HepG2 (cell line): ENCODE data around the gene EPHX1. TPM values are rescaled to one million over a fixed set of nuclear protein-coding genes. Genes with fewer than 3 reads are reported as not detected.

Experiments
- CENPT ChIP-seq: sonication (generic); formaldehyde crosslinking; IDR thresholded peaks from 2 replicates; pipeline ENCODE4 v1.8.0; 2022; ENCODE audit warnings: low read depth, mild to moderate bottlenecking, moderate library complexity, missing genetic modification reagents
- HDAC2 ChIP-seq: sonication (generic); formaldehyde crosslinking; IDR thresholded peaks from 2 replicates; pipeline ENCODE4 v1.4.0; 2020; ENCODE audit warnings: missing genetic modification reagents
- HMG20A ChIP-seq: IDR thresholded peaks from 2 replicates; pipeline ENCODE4 v1.6.1; 2016; ENCODE audit warnings: borderline replicate concordance
- JUNB ChIP-seq: sonication (generic); formaldehyde crosslinking; IDR thresholded peaks from 2 replicates; pipeline ENCODE4 v1.8.0; 2022; ENCODE audit warnings: missing genetic modification reagents, mild to moderate bottlenecking, borderline replicate concordance
- KAT2B ChIP-seq: fragments of 150-350 bp; IDR thresholded peaks from 2 replicates; pipeline ENCODE4 v1.6.1; 2014; ENCODE audit warnings: low read depth, low read length, borderline replicate concordance
- NR2C2 ChIP-seq: sonication (generic); formaldehyde crosslinking; IDR thresholded peaks from 2 replicates; pipeline ENCODE4 v1.4.0; 2020; ENCODE audit warnings: missing genetic modification reagents, mild to moderate bottlenecking, moderate library complexity, borderline replicate concordance
- PAF1 ChIP-seq: IDR thresholded peaks from 2 replicates; pipeline ENCODE4 v1.6.1; 2016; ENCODE audit warnings: missing genetic modification reagents, missing compliant biosample characterization
- PAWR ChIP-seq: sonication (generic); formaldehyde crosslinking; IDR thresholded peaks from 2 replicates; pipeline ENCODE4 v1.4.0; 2020; ENCODE audit warnings: missing genetic modification reagents, mild to moderate bottlenecking, borderline replicate concordance
- PCBP2 ChIP-seq: fragments of 200-400 bp; formaldehyde crosslinking; optimal IDR thresholded peaks from 2 replicates; pipeline ENCODE3; 2018; ENCODE audit warnings: low read length, low read depth; ENCODE audit not compliant: poor library complexity, severe bottlenecking
- SCMH1 ChIP-seq: sonication (generic); formaldehyde crosslinking; IDR thresholded peaks from 2 replicates; pipeline ENCODE4 v1.9.0; 2021; ENCODE audit warnings: missing genetic modification reagents, mild to moderate bottlenecking, borderline replicate concordance
- SPEN ChIP-seq: sonication (generic); formaldehyde crosslinking; IDR thresholded peaks from 2 replicates; pipeline ENCODE4 v1.5.1; 2020; ENCODE audit warnings: low read depth, mild to moderate bottlenecking, missing genetic modification reagents
- TEAD3 ChIP-seq: optimal IDR thresholded peaks from 2 replicates; pipeline ENCODE3; 2016; ENCODE audit warnings: borderline replicate concordance
- ZNF180 ChIP-seq: sonication (generic); formaldehyde crosslinking; IDR thresholded peaks from 2 replicates; pipeline ENCODE4 v1.4.0; 2020; ENCODE audit warnings: low read depth, missing genetic modification reagents, borderline replicate concordance
- ZNF468 ChIP-seq: sonication (generic); formaldehyde crosslinking; IDR thresholded peaks from 2 replicates; pipeline ENCODE4 v1.8.0; 2022; ENCODE audit warnings: mild to moderate bottlenecking, moderate library complexity, missing genetic modification reagents
- ZNF558 ChIP-seq: sonication (generic); formaldehyde crosslinking; IDR thresholded peaks from 2 replicates; pipeline ENCODE4 v1.9.0; 2022; ENCODE audit warnings: mild to moderate bottlenecking, missing genetic modification reagents, borderline replicate concordance
- ZNF572 ChIP-seq: sonication (generic); formaldehyde crosslinking; IDR thresholded peaks from 2 replicates; pipeline ENCODE4 v1.5.1; 2020; ENCODE audit warnings: mild to moderate bottlenecking, missing genetic modification reagents
- ZNF577 ChIP-seq: sonication (generic); formaldehyde crosslinking; IDR thresholded peaks from 2 replicates; pipeline ENCODE4 v1.4.0; 2020; ENCODE audit warnings: mild to moderate bottlenecking, low read depth, missing genetic modification reagents, borderline replicate concordance
- ZNF782 ChIP-seq: sonication (generic); formaldehyde crosslinking; IDR thresholded peaks from 2 replicates; pipeline ENCODE4 v1.4.0; 2020; ENCODE audit warnings: missing genetic modification reagents, mild to moderate bottlenecking, borderline replicate concordance
- ZNF83 ChIP-seq: sonication (generic); formaldehyde crosslinking; IDR thresholded peaks from 2 replicates; pipeline ENCODE4 v1.4.0; 2020; ENCODE audit warnings: missing genetic modification reagents, mild to moderate bottlenecking, borderline replicate concordance
- ZNF841 ChIP-seq: sonication (generic); formaldehyde crosslinking; IDR thresholded peaks from 2 replicates; pipeline ENCODE4 v1.8.1; 2023; ENCODE audit warnings: missing genetic modification reagents, borderline replicate concordance
- ZNF883 ChIP-seq: sonication (generic); formaldehyde crosslinking; IDR thresholded peaks from 2 replicates; pipeline ENCODE4 v1.5.1; 2020; ENCODE audit warnings: mild to moderate bottlenecking, missing genetic modification reagents; ENCODE audit errors: not compliant biosample characterization
- ZSCAN25 ChIP-seq: sonication (generic); formaldehyde crosslinking; IDR thresholded peaks from 2 replicates; pipeline ENCODE4 v1.8.0; 2022; ENCODE audit warnings: mild to moderate bottlenecking, missing genetic modification reagents
- polyA plus RNA-seq, 8 experiments: library from polyadenylated mRNA; depleted of rRNA in 3 of 8; stranded (reverse) in 7 of 8; unstranded in 1 of 8; fragments of >200 nt; fragmentation: Illumina TruSeq in 4 of 8; extraction: Trizol in 4 of 8; gene quantifications; 2 replicates each; pipeline versions ENCODE4 v1.2.1 to v1.2.3, GENCODE V29; 2011 to 2016; ENCODE audit warnings: low read depth in 4 of 8, missing spikeins in 1 of 8, mixed read lengths in 1 of 8; ENCODE audit not compliant: insufficient read depth in 1 of 8
- total RNA-seq, 5 experiments: library from RNA; depleted of rRNA; stranded (reverse); fragments of >200 nt; fragmentation: Illumina TruSeq; extraction: Trizol; gene quantifications; 2 replicates each; pipeline ENCODE4 v1.2.3, GENCODE V29; 2016; ENCODE audit warnings: low read depth in 1 of 5
- TF ChIP-seq, protein P1 (sequence below): IDR thresholded peaks from 2 replicates; pipeline ENCODE4 v1.6.1; 2016; ENCODE audit warnings: missing biosample characterization, missing genetic modification reagents, low read depth
- TF ChIP-seq, protein P2 (sequence below): sonication (generic); formaldehyde crosslinking; IDR thresholded peaks from 2 replicates; pipeline ENCODE4 v1.9.0; 2021; ENCODE audit warnings: missing genetic modification reagents, borderline replicate concordance
- TF ChIP-seq, protein P3 (sequence below): sonication (generic); formaldehyde crosslinking; IDR thresholded peaks from 2 replicates; pipeline ENCODE4 v1.8.1; 2023; ENCODE audit warnings: mild to moderate bottlenecking, moderate library complexity, missing genetic modification reagents
- TF ChIP-seq, protein P4 (sequence below): sonication (generic); formaldehyde crosslinking; IDR thresholded peaks from 2 replicates; pipeline ENCODE4 v1.5.1; 2020; ENCODE audit warnings: missing genetic modification reagents, mild to moderate bottlenecking, borderline replicate concordance

EPHX1 gene
- total and polyA plus RNA-seq, 2 of the 13 experiments (the other 11 are each of a cell fraction or from before 2014, with no cell fraction given): 27.7 to 36.5 TPM

DNA sequence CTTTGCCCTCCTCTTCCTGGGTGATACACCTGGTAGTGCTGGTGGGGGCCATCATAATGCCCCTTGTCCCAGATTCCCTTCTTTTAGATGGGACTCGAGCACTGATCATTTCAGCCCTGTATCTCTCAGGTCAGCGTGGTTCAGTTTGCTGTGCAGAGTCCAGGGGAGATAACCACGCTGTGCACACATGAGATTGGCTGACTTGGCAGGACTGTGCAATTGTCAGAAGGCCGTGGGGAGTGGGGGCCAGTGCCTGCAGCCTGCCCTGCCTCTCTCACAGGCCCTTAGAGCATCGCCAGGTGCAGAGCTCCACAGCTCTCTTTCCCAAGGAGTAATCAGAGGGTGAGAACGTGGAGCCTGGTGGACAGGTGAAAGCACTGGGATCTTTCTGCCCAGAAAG is 15.2 kb downstream of the EPHX1 start (continued):
- TF ChIP-seq, protein P1, sequence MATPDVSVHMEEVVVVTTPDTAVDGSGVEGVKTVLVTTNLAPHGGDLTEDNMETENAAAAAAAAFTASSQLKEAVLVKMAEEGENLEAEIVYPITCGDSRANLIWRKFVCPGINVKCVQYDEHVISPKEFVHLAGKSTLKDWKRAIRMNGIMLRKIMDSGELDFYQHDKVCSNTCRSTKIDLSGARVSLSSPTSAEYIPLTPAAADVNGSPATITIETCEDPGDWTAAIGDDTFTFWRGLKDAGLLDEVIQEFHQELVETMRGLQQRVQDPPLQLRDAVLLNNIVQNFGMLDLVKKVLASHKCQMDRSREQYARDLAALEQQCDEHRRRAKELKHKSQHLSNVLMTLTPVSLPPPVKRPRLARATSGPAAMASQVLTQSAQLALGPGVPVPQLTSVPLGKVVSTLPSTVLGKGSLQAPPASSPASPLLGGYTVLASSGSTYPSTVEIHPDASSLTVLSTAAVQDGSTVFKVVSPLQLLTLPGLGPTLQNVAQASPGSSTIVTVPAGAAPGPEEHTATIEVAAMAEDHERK (CRISPR knock-in tag): no peak
- peak; percentile 69 for TF ChIP-seq TEAD3 (CRISPR knock-in tag)
- 0 out of 2 replicates have a peak, but pooled peaks have one; percentile 28 for TF ChIP-seq ZSCAN25 (CRISPR knock-in tag)
- TF ChIP-seq SCMH1: no peak
- TF ChIP-seq NR2C2 (CRISPR knock-in tag): no peak
- TF ChIP-seq SPEN: 0 out of 2 replicates have a peak, but pooled peaks have one; percentile 54
- no peak for TF ChIP-seq ZNF468
- TF ChIP-seq KAT2B: no peak
- TF ChIP-seq PCBP2: no peak
- TF ChIP-seq, protein P2, sequence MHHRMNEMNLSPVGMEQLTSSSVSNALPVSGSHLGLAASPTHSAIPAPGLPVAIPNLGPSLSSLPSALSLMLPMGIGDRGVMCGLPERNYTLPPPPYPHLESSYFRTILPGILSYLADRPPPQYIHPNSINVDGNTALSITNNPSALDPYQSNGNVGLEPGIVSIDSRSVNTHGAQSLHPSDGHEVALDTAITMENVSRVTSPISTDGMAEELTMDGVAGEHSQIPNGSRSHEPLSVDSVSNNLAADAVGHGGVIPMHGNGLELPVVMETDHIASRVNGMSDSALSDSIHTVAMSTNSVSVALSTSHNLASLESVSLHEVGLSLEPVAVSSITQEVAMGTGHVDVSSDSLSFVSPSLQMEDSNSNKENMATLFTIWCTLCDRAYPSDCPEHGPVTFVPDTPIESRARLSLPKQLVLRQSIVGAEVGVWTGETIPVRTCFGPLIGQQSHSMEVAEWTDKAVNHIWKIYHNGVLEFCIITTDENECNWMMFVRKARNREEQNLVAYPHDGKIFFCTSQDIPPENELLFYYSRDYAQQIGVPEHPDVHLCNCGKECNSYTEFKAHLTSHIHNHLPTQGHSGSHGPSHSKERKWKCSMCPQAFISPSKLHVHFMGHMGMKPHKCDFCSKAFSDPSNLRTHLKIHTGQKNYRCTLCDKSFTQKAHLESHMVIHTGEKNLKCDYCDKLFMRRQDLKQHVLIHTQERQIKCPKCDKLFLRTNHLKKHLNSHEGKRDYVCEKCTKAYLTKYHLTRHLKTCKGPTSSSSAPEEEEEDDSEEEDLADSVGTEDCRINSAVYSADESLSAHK: no peak
- TF ChIP-seq ZNF180 (CRISPR knock-in tag): no peak
- no peak for TF ChIP-seq ZNF572
- no peak for TF ChIP-seq CENPT (CRISPR knock-in tag)
- no peak for TF ChIP-seq ZNF883
- no peak for TF ChIP-seq JUNB (CRISPR knock-in tag)
- TF ChIP-seq, protein P3, sequence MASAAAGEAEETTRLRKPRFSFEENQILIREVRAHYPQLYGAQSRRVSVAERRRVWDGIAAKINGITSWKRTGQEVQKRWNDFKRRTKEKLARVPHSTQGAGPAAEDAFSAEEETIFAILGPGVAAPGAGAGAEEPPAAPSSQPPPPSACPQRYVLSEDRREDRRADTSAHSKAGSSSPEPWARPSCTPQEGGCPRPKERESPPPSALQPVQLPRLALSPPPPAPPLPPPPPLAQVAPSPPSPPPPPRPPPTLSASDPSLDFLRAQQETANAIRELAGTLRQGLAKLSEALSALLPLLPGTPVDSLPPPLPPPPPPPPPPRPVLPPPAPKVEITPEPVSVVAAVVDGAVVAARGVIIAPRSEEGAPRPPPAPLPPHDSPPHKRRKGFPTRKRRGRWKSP (CRISPR knock-in tag): no peak
- no peak for TF ChIP-seq ZNF558 (CRISPR knock-in tag)
- TF ChIP-seq HMG20A (CRISPR knock-in tag): no peak
- no peak for TF ChIP-seq ZNF83 (CRISPR knock-in tag)
- no peak for TF ChIP-seq ZNF577
- no peak for TF ChIP-seq PAWR
- TF ChIP-seq HDAC2: peak; percentile 91
- no peak for TF ChIP-seq PAF1 (CRISPR knock-in tag)
- TF ChIP-seq ZNF841 (CRISPR knock-in tag): no peak
- TF ChIP-seq ZNF782 (CRISPR knock-in tag): no peak
- TF ChIP-seq, protein P4, sequence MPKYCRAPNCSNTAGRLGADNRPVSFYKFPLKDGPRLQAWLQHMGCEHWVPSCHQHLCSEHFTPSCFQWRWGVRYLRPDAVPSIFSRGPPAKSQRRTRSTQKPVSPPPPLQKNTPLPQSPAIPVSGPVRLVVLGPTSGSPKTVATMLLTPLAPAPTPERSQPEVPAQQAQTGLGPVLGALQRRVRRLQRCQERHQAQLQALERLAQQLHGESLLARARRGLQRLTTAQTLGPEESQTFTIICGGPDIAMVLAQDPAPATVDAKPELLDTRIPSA (CRISPR knock-in tag): no peak
